ENCODE data around the gene NSD2. TPM values are rescaled to one million over a fixed set of nuclear protein-coding genes. Genes with fewer than 3 reads are reported as not detected.

The NSD2 gene
- polyA plus RNA-seq, 1 donor from 2014 or later, result 51.6 TPM

DNA sequence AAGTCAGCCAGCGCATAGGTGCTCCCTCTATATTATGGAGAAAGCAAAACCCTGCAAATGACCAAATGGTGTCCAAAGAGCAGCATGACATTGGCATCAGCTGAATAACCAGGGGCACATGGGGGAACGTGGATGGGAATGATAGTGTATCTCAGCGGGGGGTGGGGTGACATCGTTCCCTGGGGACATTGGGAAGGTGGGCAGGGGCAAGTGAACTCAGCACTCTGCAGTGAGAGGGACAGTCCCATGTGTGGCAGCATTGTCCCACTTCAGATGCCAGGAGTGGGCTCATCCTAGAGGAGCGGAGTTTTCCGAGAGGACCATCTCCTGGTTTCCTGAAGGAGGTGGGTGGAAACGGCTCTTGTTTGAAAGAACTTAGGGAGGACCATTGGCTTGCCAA, 72.7 kb downstream of the NSD2 start:
- H3K27ac ChIP-seq (ENCODE audit: low read length), result no peak overlapping the region
- H3F3A ChIP-seq (ENCODE audit: insufficient read depth, low read length, poor library complexity, severe bottlenecking), result no peaks in the 10 kb centered on the region
- H3K4me2 ChIP-seq (ENCODE audit: low read length), result no peak overlapping the region
- no peaks in the 10 kb centered on the region for H4K20me1 ChIP-seq (ENCODE audit: insufficient read depth)
- no peak overlapping the region for H2AFZ ChIP-seq (ENCODE audit: low read depth, low read length)
- no peaks in the 10 kb centered on the region for H3K36me3 ChIP-seq (ENCODE audit: insufficient read depth, low read length)
- H3K9me2 ChIP-seq (ENCODE audit: insufficient read depth, low read length), result no peaks in the 10 kb centered on the region
- no peaks in the 10 kb centered on the region for H3K27me3 ChIP-seq (ENCODE audit: insufficient read depth, low read depth, low read length)
- H3K9ac ChIP-seq (ENCODE audit: low read length), result no peak overlapping the region
- no peaks in the 10 kb centered on the region for H3K9me3 ChIP-seq (ENCODE audit: low read length)
- TF ChIP-seq TAF1 (IDR thresholded peaks at IDR 0.05; ENCODE audit: low read depth), result no peak
- no peak for TF ChIP-seq SMC3 (conservative IDR thresholded peaks at IDR 0.05; ENCODE audit: poor library complexity)
- no peak overlapping the region for H3K4me3 ChIP-seq (ENCODE audit: low read length)
- no peaks in the 10 kb centered on the region for H3K79me2 ChIP-seq (replicated peaks; ENCODE audit: insufficient read depth, low read length)

- no peaks in the 10 kb centered on the region for H3K9me3 ChIP-seq (ENCODE audit: low read length)
- TF ChIP-seq MXI1 (conservative IDR thresholded peaks at IDR 0.05; ENCODE audit: poor library complexity, severe bottlenecking) (no peak), EZH2 (IDR thresholded peaks at IDR 0.05; ENCODE audit: borderline replicate concordance, insufficient read depth, low read length, poor library complexity, severe bottlenecking) (no peak), POLR2AphosphoS5 (IDR thresholded peaks at IDR 0.05) (no peak), TAF1 (IDR thresholded peaks at IDR 0.05; ENCODE audit: low read depth) (no peak), CTCF (IDR thresholded peaks at IDR 0.05; ENCODE audit: poor library complexity, severe bottlenecking) (no peak), EP300 (conservative IDR thresholded peaks at IDR 0.05; ENCODE audit: poor library complexity, severe bottlenecking) (no peak), SMC3 (conservative IDR thresholded peaks at IDR 0.05; ENCODE audit: poor library complexity) (no peak), RAD21 (conservative IDR thresholded peaks at IDR 0.05) (no peak)
- TF ChIP-seq, protein P1, sequence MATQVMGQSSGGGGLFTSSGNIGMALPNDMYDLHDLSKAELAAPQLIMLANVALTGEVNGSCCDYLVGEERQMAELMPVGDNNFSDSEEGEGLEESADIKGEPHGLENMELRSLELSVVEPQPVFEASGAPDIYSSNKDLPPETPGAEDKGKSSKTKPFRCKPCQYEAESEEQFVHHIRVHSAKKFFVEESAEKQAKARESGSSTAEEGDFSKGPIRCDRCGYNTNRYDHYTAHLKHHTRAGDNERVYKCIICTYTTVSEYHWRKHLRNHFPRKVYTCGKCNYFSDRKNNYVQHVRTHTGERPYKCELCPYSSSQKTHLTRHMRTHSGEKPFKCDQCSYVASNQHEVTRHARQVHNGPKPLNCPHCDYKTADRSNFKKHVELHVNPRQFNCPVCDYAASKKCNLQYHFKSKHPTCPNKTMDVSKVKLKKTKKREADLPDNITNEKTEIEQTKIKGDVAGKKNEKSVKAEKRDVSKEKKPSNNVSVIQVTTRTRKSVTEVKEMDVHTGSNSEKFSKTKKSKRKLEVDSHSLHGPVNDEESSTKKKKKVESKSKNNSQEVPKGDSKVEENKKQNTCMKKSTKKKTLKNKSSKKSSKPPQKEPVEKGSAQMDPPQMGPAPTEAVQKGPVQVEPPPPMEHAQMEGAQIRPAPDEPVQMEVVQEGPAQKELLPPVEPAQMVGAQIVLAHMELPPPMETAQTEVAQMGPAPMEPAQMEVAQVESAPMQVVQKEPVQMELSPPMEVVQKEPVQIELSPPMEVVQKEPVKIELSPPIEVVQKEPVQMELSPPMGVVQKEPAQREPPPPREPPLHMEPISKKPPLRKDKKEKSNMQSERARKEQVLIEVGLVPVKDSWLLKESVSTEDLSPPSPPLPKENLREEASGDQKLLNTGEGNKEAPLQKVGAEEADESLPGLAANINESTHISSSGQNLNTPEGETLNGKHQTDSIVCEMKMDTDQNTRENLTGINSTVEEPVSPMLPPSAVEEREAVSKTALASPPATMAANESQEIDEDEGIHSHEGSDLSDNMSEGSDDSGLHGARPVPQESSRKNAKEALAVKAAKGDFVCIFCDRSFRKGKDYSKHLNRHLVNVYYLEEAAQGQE (IDR thresholded peaks at IDR 0.05; ENCODE audit: borderline replicate concordance), result no peak
- no peak overlapping the region for H3K9ac ChIP-seq (ENCODE audit: low read length)
- H3K36me3 ChIP-seq (ENCODE audit: insufficient read depth, low read length), result no peaks in the 10 kb centered on the region
- no peaks in the 10 kb centered on the region for H3K27me3 ChIP-seq (ENCODE audit: insufficient read depth, low read depth, low read length)
- H3K4me3 ChIP-seq (ENCODE audit: low read length), result no peak overlapping the region
- H2AFZ ChIP-seq (ENCODE audit: low read depth, low read length), result no peak overlapping the region
- H3K27ac ChIP-seq (ENCODE audit: low read length), result peak overlapping the region; percentile 40
- no peak overlapping the region for H3K4me2 ChIP-seq (ENCODE audit: low read length)
- no peaks in the 10 kb centered on the region for H3K9me2 ChIP-seq (ENCODE audit: insufficient read depth, low read length)
- H3F3A ChIP-seq (ENCODE audit: insufficient read depth, low read length, poor library complexity, severe bottlenecking), result no peaks in the 10 kb centered on the region
- no peaks in the 10 kb centered on the region for H3K79me2 ChIP-seq (replicated peaks; ENCODE audit: insufficient read depth, low read length)
- no peaks in the 10 kb centered on the region for H4K20me1 ChIP-seq (ENCODE audit: insufficient read depth)
These were observed 74.1 kb downstream of the NSD2 start for GRCh38 chr4:1945124-1945895.
